Spleen (tissue), 7 donors: ENCODE measurements around the gene NFIA.

Source experiments
- CTCF ChIP-seq, 11 experiments: fragments of 200-600 bp in 7 of 11; fragments of 450-650 bp in 4 of 11; sonication (generic) in 4 of 11; IDR thresholded peaks in 8 of 11; conservative IDR thresholded peaks in 3 of 11; 1 replicate in 7 of 11; 2 replicates in 4 of 11; pipeline versions ENCODE4 v1.4.0 to v1.8.0; 2016 to 2021; ENCODE audit warnings: antibody characterized with exemption in 11 of 11, inconsistent platforms in 4 of 11, mild to moderate bottlenecking in 1 of 11
- POLR2A ChIP-seq, 3 donors: fragments of 450-650 bp; IDR thresholded peaks; one replicate each; pipeline ENCODE4 v1.5.1; 2017; ENCODE audit warnings: antibody characterized with exemption in 3 of 3, mild to moderate bottlenecking in 1 of 3
- donor health status: DM: no; HTN: no; CAD: no; lungs with moderate emphysema.
- donor health status: DM: no; HTN: no; CAD: no.
- donor health status: DM: no; HTN: no; CAD: no.

- TF ChIP-seq POLR2A (IDR thresholded peaks at IDR 0.05), result no peak
- TF ChIP-seq CTCF (IDR thresholded peaks at IDR 0.05 in 8 of 11, conservative IDR thresholded peaks at IDR 0.05 in 3 of 11), result no peak
These were observed 83.0 kb downstream of the NFIA start for GRCh38 chr1:61165402-61165801.
